Endothelial cell of umbilical vein (primary cell): ENCODE data around the gene PRR7.

ENCODE experiments used
- EZH2 ChIP-seq: IDR thresholded peaks from 2 replicates; pipeline ENCODE4 v1.6.1; 2012; ENCODE audit warnings: borderline replicate concordance, low read depth, mild to moderate bottlenecking, moderate library complexity, low read length, inconsistent platforms; ENCODE audit not compliant: severe bottlenecking
- JUN ChIP-seq: IDR thresholded peaks from 2 replicates; pipeline ENCODE4 v1.6.1; 2011; ENCODE audit warnings: borderline replicate concordance, low read depth; ENCODE audit not compliant: insufficient read length, insufficient read depth
- POLR2A ChIP-seq: IDR thresholded peaks from 2 replicates; pipeline ENCODE4 v1.6.1; 2012; ENCODE audit warnings: low read depth, mild to moderate bottlenecking, control low read depth, low read length
- POLR2AphosphoS5 ChIP-seq: IDR thresholded peaks from 2 replicates; pipeline ENCODE4 v1.6.1; 2012; ENCODE audit warnings: low read depth, mild to moderate bottlenecking, control low read depth, low read length, moderate library complexity; ENCODE audit not compliant: insufficient read depth
- TF ChIP-seq, protein P1 (sequence below), 2 donors: IDR thresholded peaks; 1 replicate in 1 of 2; 2 replicates in 1 of 2; pipeline ENCODE4 v1.5.1; 2011; ENCODE audit warnings: low read length in 2 of 2, mild to moderate bottlenecking in 2 of 2, moderate library complexity in 2 of 2, control low read depth in 1 of 2, inconsistent platforms in 1 of 2, low read depth in 1 of 2; ENCODE audit not compliant: insufficient read depth in 1 of 2; ENCODE audit errors: extremely low read depth in 1 of 2
- TF ChIP-seq, protein P2 (sequence below): IDR thresholded peaks from 2 replicates; pipeline ENCODE4 v1.6.1; 2011; ENCODE audit not compliant: insufficient read depth, insufficient read length

DNA sequence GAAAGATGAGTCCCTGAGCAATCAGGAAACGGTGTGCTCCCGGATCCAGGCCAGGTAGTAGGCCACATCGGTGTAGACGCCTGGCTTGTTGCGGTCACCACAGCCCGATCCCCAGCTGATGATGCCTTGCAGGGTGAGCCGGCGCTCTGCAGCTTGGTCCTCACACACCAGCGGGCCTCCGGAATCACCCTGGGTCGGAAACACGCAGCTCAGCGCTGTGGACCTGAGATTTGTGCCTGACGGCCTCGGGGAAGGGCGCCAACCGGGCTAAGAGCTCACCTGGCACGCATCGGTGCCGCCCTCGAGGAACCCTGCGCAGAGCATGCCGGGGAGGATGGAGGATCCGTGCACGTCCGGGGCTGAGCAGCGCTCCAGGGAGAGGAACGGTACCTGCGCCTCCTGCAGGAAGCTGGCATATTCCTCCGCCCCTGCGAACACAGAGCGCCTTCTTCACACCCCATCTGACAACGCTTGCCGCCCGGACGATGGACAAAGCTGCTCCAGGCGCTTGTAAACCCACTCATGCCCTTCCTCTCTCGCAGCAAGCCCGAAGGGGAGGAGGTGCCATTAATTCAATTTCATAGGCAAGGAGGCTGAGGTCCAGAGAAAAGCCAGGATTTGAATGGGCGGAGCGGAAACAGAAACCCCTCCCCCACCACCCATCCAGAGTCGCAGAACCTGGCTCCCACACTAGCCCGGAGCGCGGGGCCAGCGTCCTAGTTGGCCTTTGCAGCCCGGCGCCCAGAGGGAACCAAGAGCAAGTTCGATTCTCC lies 44.2 kb upstream of the PRR7 start:
- TF ChIP-seq, protein P1, sequence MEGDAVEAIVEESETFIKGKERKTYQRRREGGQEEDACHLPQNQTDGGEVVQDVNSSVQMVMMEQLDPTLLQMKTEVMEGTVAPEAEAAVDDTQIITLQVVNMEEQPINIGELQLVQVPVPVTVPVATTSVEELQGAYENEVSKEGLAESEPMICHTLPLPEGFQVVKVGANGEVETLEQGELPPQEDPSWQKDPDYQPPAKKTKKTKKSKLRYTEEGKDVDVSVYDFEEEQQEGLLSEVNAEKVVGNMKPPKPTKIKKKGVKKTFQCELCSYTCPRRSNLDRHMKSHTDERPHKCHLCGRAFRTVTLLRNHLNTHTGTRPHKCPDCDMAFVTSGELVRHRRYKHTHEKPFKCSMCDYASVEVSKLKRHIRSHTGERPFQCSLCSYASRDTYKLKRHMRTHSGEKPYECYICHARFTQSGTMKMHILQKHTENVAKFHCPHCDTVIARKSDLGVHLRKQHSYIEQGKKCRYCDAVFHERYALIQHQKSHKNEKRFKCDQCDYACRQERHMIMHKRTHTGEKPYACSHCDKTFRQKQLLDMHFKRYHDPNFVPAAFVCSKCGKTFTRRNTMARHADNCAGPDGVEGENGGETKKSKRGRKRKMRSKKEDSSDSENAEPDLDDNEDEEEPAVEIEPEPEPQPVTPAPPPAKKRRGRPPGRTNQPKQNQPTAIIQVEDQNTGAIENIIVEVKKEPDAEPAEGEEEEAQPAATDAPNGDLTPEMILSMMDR (IDR thresholded peaks at IDR 0.05; ENCODE audit: extremely low read depth in 1 of 2, insufficient read depth in 1 of 2, low read depth in 1 of 2, low read length in 2 of 2) = peak; percentile 18 to 41
- TF ChIP-seq JUN (no peak), EZH2 (peak; percentile 89), POLR2A (no peak), POLR2AphosphoS5 (no peak)
- TF ChIP-seq, protein P2, sequence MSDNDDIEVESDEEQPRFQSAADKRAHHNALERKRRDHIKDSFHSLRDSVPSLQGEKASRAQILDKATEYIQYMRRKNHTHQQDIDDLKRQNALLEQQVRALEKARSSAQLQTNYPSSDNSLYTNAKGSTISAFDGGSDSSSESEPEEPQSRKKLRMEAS = no peak
